ENCODE results near the gene MALSU1.

The MALSU1 gene

DNA sequence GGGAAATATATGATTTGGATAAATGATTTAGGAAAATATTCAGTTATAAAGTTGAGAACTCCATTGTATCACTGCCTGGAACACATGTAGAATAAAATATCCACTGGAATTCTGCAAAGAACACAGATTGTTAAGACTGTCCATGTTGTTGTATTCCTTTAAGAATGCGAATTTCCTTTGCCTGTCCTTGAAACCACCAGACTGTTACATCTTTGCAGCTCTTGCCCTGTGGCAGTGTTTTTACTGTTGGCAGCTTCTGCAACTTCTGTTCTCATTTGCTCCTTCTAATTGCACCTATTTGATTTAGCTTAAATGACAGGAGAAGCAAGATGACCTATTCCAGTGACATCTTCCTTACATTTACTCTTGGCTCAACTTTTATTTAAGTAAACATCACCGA, 39.7 kb downstream of the MALSU1 start:
- H3K4me3 ChIP-seq (replicated peaks in 1 of 2; ENCODE audit: low read depth in 2 of 2, low read length in 2 of 2), result no peak overlapping the region
- no peak for DNase-seq (ENCODE audit: low read depth in 2 of 2)
- TF ChIP-seq, protein P1, sequence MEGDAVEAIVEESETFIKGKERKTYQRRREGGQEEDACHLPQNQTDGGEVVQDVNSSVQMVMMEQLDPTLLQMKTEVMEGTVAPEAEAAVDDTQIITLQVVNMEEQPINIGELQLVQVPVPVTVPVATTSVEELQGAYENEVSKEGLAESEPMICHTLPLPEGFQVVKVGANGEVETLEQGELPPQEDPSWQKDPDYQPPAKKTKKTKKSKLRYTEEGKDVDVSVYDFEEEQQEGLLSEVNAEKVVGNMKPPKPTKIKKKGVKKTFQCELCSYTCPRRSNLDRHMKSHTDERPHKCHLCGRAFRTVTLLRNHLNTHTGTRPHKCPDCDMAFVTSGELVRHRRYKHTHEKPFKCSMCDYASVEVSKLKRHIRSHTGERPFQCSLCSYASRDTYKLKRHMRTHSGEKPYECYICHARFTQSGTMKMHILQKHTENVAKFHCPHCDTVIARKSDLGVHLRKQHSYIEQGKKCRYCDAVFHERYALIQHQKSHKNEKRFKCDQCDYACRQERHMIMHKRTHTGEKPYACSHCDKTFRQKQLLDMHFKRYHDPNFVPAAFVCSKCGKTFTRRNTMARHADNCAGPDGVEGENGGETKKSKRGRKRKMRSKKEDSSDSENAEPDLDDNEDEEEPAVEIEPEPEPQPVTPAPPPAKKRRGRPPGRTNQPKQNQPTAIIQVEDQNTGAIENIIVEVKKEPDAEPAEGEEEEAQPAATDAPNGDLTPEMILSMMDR (IDR thresholded peaks at IDR 0.05; ENCODE audit: low read depth, low read length), result no peak

DNA sequence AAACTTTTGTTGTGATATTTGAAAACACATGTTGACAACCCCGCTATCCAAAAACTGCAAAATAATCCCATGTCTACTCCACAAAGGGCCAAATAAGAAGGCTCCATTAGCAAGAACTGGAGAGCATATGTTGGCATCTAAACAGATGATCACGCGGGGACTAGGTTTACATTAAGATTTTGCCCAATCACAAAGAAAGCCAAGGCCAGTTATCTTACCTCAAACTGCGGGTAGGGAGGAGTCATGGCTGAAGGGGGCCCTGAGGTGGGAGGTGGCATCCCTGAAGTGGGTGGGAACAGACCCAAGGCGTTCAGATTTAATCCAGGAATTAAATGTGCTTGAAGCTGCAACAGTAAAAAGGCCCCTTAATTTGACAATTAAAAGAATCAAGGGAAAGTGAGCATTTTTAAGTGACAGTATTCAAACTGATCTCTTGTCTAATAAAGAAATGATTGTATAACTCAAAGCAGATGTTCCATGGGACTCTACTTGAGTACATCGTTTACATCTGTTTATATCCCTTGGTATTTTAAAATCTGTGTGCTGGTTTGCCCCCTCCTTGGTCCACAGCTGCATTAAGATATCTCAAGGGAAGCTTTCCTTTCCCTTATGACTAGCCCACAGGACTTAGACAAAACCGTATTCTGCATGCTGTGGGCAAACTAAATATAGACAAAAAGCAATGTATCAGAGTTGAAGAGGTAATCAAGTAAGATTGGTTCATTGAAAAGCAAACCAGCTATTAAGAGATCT, 42.9 kb downstream of the MALSU1 start:
- TF ChIP-seq, protein P1 (IDR thresholded peaks at IDR 0.05; ENCODE audit: low read depth, low read length), result no peak
- no peak overlapping the region for H3K4me3 ChIP-seq (replicated peaks in 1 of 2; ENCODE audit: low read depth in 2 of 2, low read length in 2 of 2)
- no peak for DNase-seq (ENCODE audit: low read depth in 2 of 2)

DNA sequence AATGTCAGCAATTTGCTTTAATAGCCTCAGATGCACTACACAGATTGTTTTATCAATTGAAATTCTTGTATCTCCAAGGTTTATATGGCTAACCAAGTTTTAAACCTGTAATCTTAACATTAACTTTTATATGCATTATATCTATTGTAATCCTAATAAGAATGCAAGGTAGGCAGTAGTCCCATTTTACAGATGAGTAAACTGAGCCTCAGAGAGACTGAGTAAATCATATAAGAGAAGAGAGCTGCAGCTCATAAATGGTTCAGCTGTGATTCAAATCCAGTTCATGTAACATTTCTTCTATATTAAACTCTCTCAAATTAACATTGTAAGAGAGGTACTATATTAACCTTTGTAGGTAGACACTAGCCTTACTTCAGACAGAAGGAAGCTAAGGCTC, 44.0 kb downstream of the MALSU1 start:
- TF ChIP-seq, protein P1 (IDR thresholded peaks at IDR 0.05; ENCODE audit: low read depth, low read length), result no peak
- no peak overlapping the region for H3K4me3 ChIP-seq (replicated peaks in 1 of 2; ENCODE audit: low read depth in 2 of 2, low read length in 2 of 2)
- no peak for DNase-seq (ENCODE audit: low read depth in 2 of 2)

DNA sequence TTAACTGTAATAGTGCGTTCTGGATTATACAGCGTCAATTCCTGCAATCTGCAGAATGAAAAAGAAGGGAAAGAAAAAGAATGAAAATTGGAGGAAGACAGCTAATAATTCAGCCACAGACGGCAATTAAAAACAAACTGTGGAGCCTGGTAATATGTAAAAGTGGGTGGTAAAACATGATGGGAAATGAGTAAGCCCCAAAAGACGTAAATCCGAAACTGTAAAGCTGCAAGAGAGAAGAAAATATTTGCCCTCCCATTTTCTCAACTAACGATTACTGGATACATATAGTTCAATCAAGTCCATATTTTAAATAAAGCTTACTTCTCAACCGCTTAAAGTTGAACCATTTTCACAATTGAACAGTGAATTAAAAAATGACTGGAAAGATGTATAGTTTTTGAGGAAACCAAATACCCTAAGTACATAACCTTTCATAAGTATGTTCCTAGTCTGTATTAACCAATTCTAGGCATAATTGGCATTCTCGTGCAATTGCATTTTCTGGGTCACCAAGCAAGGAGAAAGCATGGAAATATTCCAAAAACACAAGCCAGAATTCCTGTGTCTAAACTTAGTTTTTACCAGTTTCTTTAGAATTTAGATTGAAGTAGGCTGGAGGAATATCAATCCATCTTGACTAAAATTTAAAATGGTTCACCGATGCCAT, 44.8 kb downstream of the MALSU1 start:
- DNase-seq (ENCODE audit: low read depth in 2 of 2), result no peak
- no peak overlapping the region for H3K4me3 ChIP-seq (replicated peaks in 1 of 2; ENCODE audit: low read depth in 2 of 2, low read length in 2 of 2)
- TF ChIP-seq, protein P1 (IDR thresholded peaks at IDR 0.05; ENCODE audit: low read depth, low read length), result no peak

DNA sequence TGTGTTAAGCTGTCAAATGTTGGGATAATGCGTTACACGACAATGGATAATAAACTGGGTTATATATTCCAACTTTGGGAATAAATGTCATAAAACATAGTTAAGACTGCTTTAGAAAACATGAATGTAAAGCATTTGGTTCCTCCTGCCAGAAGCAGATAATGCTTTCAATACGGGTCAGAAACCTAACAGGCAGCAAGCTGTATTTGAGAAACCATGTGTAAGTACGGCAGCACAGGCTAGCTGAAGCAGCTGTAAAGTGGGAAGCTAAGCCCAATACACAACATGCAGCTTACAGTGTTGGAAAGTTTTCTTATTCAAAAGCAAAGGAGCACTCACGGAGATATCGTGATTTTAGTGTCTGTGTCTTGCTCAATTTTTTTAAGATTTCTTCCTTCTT, 46.5 kb downstream of the MALSU1 start:
- TF ChIP-seq, protein P1 (IDR thresholded peaks at IDR 0.05; ENCODE audit: low read depth, low read length), result no peak
- no peak overlapping the region for H3K4me3 ChIP-seq (replicated peaks in 1 of 2; ENCODE audit: low read depth in 2 of 2, low read length in 2 of 2)
- peak in 1 of 2 donors; percentile 40 for DNase-seq (ENCODE audit: low read depth in 2 of 2)

DNA sequence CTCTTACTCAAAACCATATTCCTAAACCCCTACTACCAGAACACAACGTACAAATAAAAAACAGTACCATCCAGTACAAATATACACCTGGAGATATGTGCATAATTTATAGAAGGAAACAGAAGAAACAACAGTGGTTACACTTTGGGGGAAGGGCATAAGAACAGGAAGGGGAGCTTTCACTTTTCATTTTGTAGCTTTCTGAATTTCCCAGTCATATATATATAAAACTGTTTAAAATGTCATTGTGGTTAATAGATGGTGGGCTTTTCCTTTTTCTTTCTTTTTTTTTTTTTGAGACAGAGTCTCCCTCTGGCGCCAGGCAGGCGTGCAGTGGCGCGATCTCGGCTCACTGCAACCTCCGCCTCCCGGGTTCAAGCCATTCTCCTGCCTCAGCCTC, 47.2 kb downstream of the MALSU1 start:
- DNase-seq (ENCODE audit: low read depth in 2 of 2), result no peak
- H3K4me3 ChIP-seq (replicated peaks in 1 of 2; ENCODE audit: low read depth in 2 of 2, low read length in 2 of 2), result no peak overlapping the region
- TF ChIP-seq, protein P1 (IDR thresholded peaks at IDR 0.05; ENCODE audit: low read depth, low read length), result no peak
